PFSK-1 (cell line): ENCODE data around the gene MPZL1.

ENCODE experiments used
- FOXP2 ChIP-seq: optimal IDR thresholded peaks from 2 replicates; pipeline ENCODE3; 2011; ENCODE audit warnings: borderline replicate concordance, control low read depth, inconsistent platforms; ENCODE audit not compliant: insufficient read depth; ENCODE audit errors: extremely low read length, extremely low read depth
- POLR2AphosphoS5 ChIP-seq: IDR thresholded peaks from 2 replicates; pipeline ENCODE4 v1.6.1; 2012; ENCODE audit warnings: low read depth, mild to moderate bottlenecking, control low read depth, low read length, moderate library complexity
- SIN3A ChIP-seq: IDR thresholded peaks from 2 replicates; pipeline ENCODE4 v1.6.1; 2012; ENCODE audit warnings: mild to moderate bottlenecking, low read length, moderate library complexity, borderline replicate concordance; ENCODE audit not compliant: insufficient read depth
- TAF1 ChIP-seq: IDR thresholded peaks from 2 replicates; pipeline ENCODE4 v1.6.1; 2012; ENCODE audit warnings: low read length, control low read depth, borderline replicate concordance; ENCODE audit not compliant: insufficient read depth
- TF ChIP-seq, protein P1 (sequence below), 2 experiments: IDR thresholded peaks; 2 replicates each; pipeline versions ENCODE4 v1.6.1 to v1.8.0; 2011 to 2012; ENCODE audit warnings: low read depth in 2 of 2, low read length in 2 of 2, control low read depth in 1 of 2, inconsistent platforms in 1 of 2, mild to moderate bottlenecking in 1 of 2, moderate library complexity in 1 of 2; ENCODE audit not compliant: insufficient read depth in 1 of 2

MPZL1 gene

DNA sequence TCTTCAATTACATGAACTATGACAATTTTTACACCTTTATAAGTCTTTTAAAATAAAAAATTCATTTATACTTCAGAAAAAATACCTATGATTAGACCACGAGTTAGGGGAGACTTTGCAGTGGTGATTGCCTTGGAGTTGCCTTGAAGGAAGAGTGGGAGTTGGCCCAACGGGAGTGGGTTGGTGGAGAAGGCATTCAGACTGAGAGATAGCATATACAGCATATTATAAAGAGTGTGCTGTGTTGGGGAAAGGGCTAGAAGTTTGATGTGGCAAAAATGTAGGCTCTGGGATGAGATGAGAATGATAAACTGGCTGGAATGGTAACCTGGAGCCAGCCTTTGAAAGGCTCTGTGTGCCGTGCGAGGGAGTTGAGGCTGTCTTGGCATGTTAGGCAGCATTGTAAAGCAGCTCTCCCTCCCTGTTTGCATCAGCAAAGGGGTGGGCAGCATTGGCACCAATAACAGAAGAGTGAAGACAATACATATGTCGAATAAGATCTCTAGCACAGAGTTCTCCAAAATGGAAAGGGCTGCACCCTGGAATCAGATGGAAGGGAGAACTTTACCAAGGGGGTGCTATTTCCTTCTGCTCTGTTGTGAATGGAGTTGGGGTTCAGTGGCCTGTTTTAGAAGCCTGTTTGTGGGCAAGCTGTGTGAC lies 24.4 kb downstream of the MPZL1 start:
- TF ChIP-seq, protein P1, sequence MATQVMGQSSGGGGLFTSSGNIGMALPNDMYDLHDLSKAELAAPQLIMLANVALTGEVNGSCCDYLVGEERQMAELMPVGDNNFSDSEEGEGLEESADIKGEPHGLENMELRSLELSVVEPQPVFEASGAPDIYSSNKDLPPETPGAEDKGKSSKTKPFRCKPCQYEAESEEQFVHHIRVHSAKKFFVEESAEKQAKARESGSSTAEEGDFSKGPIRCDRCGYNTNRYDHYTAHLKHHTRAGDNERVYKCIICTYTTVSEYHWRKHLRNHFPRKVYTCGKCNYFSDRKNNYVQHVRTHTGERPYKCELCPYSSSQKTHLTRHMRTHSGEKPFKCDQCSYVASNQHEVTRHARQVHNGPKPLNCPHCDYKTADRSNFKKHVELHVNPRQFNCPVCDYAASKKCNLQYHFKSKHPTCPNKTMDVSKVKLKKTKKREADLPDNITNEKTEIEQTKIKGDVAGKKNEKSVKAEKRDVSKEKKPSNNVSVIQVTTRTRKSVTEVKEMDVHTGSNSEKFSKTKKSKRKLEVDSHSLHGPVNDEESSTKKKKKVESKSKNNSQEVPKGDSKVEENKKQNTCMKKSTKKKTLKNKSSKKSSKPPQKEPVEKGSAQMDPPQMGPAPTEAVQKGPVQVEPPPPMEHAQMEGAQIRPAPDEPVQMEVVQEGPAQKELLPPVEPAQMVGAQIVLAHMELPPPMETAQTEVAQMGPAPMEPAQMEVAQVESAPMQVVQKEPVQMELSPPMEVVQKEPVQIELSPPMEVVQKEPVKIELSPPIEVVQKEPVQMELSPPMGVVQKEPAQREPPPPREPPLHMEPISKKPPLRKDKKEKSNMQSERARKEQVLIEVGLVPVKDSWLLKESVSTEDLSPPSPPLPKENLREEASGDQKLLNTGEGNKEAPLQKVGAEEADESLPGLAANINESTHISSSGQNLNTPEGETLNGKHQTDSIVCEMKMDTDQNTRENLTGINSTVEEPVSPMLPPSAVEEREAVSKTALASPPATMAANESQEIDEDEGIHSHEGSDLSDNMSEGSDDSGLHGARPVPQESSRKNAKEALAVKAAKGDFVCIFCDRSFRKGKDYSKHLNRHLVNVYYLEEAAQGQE (IDR thresholded peaks at IDR 0.05; ENCODE audit: insufficient read depth in 1 of 2, low read depth in 2 of 2, low read length in 2 of 2), result no peak
- TF ChIP-seq TAF1 (no peak), SIN3A (no peak), POLR2AphosphoS5 (no peak), FOXP2 (no peak)

DNA sequence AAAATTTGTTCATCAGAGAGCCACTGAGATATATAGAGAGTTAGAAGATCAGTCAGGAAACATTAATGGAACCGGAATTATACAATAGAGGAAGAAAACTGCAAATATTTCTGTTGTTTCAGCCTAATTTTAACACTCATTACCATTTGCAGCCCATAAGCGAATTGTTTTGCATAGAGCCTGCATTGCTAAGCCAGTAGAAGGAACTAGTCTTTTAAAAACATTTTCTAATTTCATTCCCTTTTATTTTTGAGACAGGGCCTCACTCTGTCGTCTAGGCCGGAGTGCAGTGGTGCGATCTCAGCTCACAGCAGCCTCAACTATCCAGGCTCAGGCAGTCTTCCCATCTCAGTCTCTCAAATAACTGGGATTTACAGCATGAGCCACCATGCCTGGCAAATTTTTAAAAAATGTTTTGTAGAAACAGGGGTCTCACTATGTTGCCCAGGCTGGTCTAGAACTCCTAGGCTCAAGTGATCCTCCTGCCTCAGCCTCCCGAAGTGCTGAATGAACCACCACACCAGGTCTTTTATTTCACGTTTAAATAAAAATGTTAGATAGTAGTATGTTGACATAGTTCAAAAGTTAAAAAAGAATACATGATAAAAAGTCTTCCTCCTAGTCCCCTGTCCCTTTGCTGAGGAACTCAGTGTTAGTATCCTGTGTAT lies 25.3 kb downstream of the MPZL1 start:
- TF ChIP-seq TAF1 (no peak), SIN3A (no peak), POLR2AphosphoS5 (no peak), FOXP2 (no peak)
- TF ChIP-seq, protein P1 (IDR thresholded peaks at IDR 0.05; ENCODE audit: insufficient read depth in 1 of 2, low read depth in 2 of 2, low read length in 2 of 2), result no peak

DNA sequence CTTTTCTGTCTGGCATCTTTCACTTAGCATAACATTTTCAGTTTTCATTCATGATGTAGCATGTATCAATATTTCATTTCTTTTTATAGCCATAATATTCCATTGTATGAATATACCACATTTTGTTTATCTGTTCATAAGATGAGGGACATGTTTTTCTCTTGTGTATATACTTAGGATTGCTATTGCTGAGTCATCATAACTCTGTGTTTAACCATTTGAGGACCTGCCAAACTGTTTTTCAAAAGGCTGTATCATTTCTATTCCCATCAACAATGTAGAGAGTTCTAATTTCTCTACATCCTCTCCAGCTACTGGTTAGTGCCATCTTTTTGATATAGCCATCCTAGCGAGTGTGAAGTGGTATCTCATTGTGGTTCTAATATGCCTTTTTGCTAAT lies 26.2 kb downstream of the MPZL1 start:
- TF ChIP-seq TAF1 (no peak), FOXP2 (no peak), SIN3A (no peak), POLR2AphosphoS5 (no peak)
- TF ChIP-seq, protein P1 (IDR thresholded peaks at IDR 0.05; ENCODE audit: insufficient read depth in 1 of 2, low read depth in 2 of 2, low read length in 2 of 2), result no peak

DNA sequence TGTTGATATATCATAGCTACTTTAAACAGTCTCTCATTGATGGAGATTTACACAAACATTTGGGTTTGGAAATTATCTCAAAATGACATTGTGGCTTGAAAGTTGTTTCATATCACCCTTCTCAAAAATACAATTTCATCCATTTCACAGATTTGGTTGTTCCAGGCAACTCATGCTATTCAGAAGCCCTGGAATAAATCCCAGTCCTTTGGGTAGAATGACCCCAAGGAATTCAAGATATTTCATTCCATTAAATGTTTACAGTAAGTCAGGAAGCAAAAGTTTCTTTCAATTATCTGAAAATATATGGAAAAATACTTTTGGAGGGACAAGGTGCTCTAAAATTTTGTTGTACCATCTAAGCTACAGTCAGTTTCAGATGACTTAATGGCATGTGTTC lies 27.1 kb downstream of the MPZL1 start:
- TF ChIP-seq POLR2AphosphoS5, result no peak
- no peak for TF ChIP-seq FOXP2
- TF ChIP-seq TAF1, result no peak

DNA sequence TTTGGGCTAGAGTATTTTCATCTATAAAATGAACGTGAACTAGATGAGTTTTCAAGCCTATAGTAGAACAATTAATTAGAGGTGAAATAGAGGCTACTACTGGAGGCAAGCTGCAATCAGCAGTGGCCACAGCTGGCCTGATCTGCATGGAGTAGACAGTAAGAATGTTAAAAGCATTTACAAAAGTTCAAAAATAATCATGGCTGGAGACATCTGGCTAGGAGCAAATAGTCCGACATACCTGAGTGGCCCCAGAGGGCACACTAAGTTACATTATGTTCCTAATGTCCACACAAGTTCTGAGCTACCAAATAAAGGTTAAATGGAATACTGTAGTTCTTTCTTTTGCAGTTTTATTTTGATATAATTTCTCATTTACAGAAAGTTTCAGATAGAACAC lies 28.0 kb downstream of the MPZL1 start:
- no peak for TF ChIP-seq SIN3A
- TF ChIP-seq FOXP2, result no peak
- no peak for TF ChIP-seq POLR2AphosphoS5
- TF ChIP-seq, protein P1 (IDR thresholded peaks at IDR 0.05; ENCODE audit: insufficient read depth in 1 of 2, low read depth in 2 of 2, low read length in 2 of 2), result no peak
- no peak for TF ChIP-seq TAF1
